GM21576 (cell line): ENCODE results near the gene DHX29.

Experiments
- ATAC-seq: cut with Tn5 transposase; IDR thresholded peaks from one replicate; pipeline ENCODE4 v1.9.1; 2021; ENCODE audit warnings: mild to moderate bottlenecking, moderate library complexity; ENCODE audit not compliant: unreplicated experiment

Gene DHX29

DNA sequence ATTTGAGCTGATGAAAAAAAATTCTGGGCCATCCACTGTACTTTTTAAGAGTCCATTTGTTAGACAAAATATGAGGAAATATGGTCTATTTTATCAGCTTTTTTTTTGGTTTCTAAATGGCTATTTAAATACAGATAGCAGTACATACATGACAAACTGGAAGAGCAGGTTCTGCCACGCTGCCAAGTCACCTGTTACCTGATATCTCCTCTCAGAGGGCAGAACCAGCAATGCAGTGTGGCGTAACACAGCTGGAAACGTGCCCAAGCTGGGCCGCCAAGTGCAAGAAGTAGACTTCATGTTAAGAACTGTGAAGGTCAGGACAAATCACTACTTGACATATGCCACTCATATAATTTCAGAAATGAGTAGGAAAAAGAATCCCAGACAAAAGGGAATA is 88.5 kb downstream of the DHX29 start:
- ATAC-seq = no peak

GRCh38 chr5:55211184-55211874 is 96.2 kb downstream of the DHX29 start:
- ATAC-seq = no peak
